ENCODE results near the gene TNS3.

Gene TNS3

DNA sequence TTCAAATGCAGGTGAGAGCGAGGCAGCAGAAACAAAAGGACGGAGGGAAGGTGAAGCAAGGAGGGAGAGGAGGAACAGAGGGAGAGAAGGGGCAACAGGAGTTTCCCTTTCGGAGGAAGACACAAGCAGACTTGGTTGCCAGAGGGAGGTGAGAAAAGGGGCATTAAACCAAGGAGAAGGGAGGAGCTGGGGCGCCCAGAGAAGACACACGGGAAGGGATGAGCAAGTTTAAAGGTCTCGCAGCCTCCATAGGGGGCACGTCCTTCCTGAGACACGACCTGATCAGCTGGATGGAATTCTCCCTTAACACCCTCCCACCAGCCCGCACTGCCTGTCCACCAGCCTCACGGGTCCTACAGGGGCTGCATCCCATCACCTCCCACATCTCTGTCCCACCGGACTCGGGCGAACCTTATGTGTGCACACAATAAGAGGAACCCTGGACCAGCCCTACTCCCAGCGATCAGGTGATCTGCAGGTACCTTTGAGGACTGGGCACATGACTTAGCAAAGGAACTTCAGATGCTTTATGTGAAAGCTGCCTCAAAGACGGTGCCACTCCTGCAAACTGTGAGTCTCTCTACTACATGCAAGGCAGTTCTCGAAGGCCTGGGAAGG, 251.2 kb downstream of the TNS3 start:
- DNase-seq (ENCODE audit: low read depth in 2 of 2) = no peak

- DNase-seq (ENCODE audit: low read depth in 2 of 2) = no peak
These were observed 251.9 kb downstream of the TNS3 start for GRCh38 chr7:47330026-47330425.

DNA sequence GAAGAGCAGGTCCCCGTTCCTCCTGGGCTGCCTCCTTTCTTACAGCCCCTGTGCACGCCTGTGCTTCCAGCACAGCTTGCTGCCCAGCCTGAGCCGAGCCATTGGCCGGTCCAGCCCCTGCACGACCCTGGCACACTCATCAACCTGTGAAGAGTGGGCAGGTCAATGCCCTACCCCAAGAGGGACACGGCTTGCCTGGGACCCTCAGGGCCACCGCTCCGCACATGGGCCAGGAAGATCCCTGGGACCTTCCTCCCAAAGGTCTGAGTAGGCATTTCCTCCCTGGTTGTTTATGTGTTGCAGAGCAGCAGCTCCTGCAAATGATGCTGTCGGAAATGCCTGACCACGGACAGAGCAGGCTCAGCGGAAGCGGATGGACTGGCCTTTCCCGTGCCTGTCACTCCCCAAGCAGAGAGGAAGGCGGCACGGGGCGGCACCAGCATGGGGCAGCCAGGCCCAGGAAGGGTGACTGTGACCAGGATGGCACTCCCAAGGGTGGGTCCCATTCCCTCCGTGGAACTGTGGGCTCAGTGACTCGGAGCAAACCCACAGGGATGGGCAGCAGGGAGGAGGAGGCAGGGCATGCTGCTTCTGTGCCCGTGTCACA, 252.5 kb downstream of the TNS3 start:
- DNase-seq (ENCODE audit: low read depth in 2 of 2) = no peak

- DNase-seq (ENCODE audit: low read depth in 2 of 2) = no peak
These were observed 253.3 kb downstream of the TNS3 start for GRCh38 chr7:47328392-47329319.

DNA sequence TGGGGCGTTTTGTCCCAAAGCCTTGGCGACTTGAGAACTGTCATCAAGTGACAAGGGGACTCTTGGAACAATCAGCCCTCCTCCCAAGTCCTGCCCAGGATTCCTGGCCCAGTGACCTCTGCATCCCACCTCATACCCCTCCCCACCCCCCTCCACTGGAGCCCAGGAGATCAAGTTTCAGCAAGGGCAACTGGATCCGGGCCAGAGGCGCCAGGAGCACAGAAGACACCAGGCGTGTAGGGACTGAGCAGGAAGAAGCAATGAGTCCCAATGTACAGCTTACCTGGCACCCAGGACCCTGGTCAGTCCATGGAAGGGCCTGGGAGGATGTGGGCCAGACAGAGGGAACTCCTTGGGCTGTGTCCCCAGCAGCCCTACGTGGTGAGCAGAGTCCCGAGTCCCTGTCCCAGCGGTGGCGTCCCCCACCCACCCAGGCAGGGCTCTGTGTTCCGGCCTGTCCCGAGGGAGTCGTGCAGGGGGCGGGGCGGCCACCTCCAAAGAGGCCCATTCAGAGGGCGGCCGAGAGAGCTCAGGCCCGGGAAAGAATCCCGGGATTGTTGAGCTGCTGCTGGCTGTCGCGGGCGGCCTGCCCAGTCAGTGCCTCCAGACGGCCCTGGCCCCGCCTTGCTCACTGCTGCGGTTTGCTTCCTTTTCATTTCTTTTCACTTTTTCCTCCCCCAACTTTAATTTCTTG, 254.1 kb downstream of the TNS3 start:
- no peak for DNase-seq (ENCODE audit: low read depth in 2 of 2)

DNA sequence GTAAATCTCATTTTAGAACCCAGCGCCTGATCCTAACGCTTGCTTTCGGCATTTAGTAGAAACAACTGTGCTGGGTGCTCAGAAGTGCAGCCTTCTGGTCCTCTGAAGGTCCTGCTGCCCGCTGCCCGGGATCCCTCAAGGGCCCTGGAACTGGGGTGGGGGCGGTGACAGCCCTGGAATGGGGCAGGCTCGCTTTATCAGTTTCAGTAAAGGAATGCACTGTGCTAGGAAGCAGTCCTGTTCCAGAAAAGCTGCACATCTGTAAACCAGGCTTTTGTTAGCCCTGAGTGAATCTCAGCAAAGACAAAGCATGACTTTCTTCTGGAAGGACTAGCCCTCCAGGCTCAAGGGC, 254.6 kb downstream of the TNS3 start:
- no peak for DNase-seq (ENCODE audit: low read depth in 2 of 2)

- DNase-seq (ENCODE audit: low read depth in 2 of 2) = no peak
These were observed 255.1 kb downstream of the TNS3 start for GRCh38 chr7:47326808-47327207.

GRCh38 chr7:47326220-47326619, 255.7 kb downstream of the TNS3 start:
- no peak for DNase-seq (ENCODE audit: low read depth in 2 of 2)

GRCh38 chr7:47325337-47325736, 256.6 kb downstream of the TNS3 start:
- DNase-seq (ENCODE audit: low read depth in 2 of 2) = no peak

DNA sequence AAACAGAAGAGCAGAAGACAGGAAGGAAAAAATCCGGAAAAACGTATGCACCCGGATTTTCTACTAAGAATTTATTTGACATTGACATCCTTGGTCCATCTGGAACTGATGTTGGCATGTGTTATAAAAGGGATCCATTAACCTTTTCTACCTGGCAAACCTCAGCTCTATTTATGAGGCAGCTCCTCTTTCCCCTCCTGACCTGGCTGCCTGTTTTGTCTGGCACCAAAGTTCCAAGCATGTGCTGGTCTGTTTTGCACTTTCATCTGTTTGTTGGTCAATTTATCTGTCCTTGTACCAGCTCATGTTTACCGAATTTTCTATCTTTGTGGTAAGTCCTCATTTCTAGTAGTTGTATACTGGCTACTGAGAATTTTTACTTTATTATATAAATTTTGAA, 258.0 kb downstream of the TNS3 start:
- DNase-seq (ENCODE audit: low read depth in 2 of 2) = no peak

DNA sequence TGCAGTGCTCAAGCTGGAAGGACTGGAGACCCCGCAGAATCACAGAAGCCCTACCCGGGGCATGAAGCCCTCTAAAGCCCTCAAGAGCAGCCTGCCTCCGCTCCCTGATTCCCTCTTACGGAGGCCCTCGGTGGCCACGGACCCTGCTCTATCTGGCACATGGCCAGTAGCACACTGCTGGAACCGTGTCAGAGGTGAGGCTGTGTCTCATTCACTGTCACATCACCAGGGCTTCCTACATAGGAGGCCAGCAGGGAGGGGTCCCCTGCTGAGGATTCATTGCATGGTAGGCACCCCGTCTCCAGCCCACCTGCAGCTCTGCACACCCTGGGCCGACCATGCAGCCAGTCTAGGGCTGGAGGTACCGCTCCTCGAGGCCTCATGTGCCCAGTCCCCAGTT, 259.2 kb downstream of the TNS3 start:
- DNase-seq (ENCODE audit: low read depth in 2 of 2) = no peak

- DNase-seq (ENCODE audit: low read depth in 2 of 2) = no peak
These were observed 261.6 kb downstream of the TNS3 start for GRCh38 chr7:47320296-47320695.

GRCh38 chr7:47318395-47319182, 263.3 kb downstream of the TNS3 start:
- DNase-seq (ENCODE audit: low read depth in 2 of 2) = no peak

GRCh38 chr7:47317487-47317886, 264.4 kb downstream of the TNS3 start:
- DNase-seq (ENCODE audit: low read depth in 2 of 2) = no peak

DNA sequence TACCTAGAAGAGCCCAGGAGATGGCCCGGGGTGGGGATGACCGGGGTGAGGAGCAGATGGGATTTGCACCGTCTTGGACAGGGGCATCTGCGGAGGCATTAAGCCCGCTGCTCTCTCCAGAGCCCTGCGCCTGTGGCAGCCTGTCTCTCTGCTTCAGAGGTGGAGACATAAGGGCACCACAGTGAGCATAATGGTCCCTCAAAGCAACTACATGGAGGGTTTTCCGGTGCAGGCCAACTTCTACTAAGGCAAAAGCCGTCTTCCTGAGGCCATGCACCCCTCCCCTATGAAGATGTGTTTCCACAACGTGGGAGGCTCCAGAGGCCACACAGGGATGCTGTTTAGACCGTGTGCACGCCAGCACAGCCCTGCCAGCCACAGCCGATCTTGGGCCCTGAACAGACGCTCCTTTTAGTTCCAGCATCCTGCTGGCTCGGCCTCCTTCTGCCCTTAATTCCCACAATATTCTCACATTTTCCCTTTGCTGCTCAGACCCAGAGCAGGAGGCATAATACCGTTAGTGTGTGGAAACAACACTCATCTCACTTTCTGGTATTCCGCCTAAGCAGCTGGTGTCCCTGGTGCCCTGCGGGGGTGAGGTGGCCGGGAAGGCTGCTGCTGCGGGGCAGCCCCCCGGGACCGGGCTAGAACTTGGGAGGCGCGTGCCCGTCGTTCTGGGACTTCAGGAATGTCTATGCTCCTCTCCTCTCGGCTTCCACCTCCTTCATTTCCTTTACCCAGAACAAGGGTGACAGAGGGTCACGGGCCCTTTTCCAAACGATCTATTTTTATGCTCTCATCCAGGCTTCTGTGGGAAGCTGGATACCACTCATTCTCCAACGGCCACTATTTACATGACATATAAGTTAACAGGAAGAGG, 266.9 kb downstream of the TNS3 start:
- DNase-seq (ENCODE audit: low read depth in 2 of 2) = no peak

DNA sequence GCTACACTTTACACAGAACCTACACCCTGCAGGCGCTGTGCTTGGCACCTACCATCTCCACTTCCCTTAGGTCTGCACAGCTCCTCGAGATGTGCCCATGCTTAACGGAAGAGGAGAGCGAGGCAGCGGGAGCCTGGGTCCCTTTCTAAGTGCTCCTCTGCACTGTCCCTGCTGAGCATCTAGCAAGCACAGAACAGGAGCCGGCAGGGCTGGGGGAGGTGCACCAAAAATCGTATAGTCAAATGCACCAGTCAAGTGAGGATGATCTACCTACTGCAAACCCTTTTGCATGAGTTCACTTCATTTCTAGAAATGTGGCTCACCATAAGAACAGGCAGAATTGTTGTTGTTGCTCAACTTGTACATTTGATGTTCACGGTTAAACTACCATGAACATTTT, 267.7 kb downstream of the TNS3 start:
- DNase-seq (ENCODE audit: low read depth in 2 of 2) = no peak

GRCh38 chr7:47313564-47313963, 268.3 kb downstream of the TNS3 start:
- DNase-seq (ENCODE audit: low read depth in 2 of 2) = no peak

DNA sequence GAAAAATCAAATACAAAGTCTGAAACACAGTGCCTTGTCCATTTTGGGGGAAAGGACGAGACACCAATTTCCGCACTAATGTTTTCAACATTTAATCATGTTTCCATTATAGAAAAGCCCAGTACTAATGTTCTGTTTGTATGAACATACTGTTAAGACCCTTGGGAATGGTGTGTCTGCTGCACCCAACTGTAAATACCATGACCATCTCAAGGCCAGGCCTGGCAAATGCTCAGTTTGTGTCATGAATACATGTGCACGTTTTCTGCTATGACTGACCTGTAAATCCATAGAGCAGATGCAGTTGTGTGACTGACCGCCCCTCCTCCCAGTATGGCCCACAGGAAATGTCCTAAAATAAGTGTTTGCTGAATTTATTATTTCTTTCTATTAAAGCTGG, 270.0 kb downstream of the TNS3 start:
- DNase-seq (ENCODE audit: low read depth in 2 of 2) = no peak

GRCh38 chr7:47310020-47310419, 271.9 kb downstream of the TNS3 start:
- DNase-seq (ENCODE audit: low read depth in 2 of 2) = no peak

GRCh38 chr7:47308808-47309207, 273.1 kb downstream of the TNS3 start:
- DNase-seq (ENCODE audit: low read depth in 2 of 2) = no peak

DNA sequence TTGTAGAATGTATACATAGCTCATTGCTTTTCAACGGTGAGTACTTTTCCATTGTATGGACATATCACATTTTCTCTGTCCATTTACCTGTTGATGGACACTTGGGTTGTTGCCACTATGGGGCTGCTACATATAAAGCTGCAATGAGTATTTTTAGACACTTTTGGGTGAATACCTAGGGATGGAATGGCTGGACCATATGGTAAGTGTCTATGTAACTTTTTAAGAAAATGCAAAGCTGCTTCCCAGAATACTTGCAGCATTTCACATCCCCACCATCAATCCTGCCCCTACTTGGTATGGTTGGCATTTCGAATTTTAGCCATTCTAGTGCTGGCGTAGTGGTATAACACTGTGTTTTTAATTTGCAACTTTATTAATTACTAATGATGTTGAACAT, 274.6 kb downstream of the TNS3 start:
- no peak for DNase-seq (ENCODE audit: low read depth in 2 of 2)

Data from stimulated activated CD4-positive, alpha-beta T cell treated with anti-CD3 and anti-CD28 coated beads, Interleukin-12 subunit alpha, Interleukin-12 subunit beta, amount 100 ng/mL, for 24 hours (primary cell).